Keratinocyte (primary cell): ENCODE data around the gene ALOX15B.

Experiments
- EZH2 ChIP-seq: IDR thresholded peaks from one replicate; pipeline ENCODE4 v1.6.1; 2012; ENCODE audit warnings: inconsistent platforms, mild to moderate bottlenecking, low read length, moderate library complexity
- TF ChIP-seq, protein P1 (sequence below), 3 experiments: IDR thresholded peaks in 1 of 3; conservative IDR thresholded peaks in 1 of 3; optimal IDR thresholded peaks in 1 of 3; 2 replicates in 2 of 3; 3 replicates in 1 of 3; pipeline versions ENCODE3 to v1.5.1; 2011; ENCODE audit warnings: low read length in 3 of 3, mild to moderate bottlenecking in 3 of 3, moderate library complexity in 2 of 3, control low read depth in 1 of 3, inconsistent platforms in 1 of 3; ENCODE audit not compliant: insufficient read depth in 2 of 3; ENCODE audit errors: extremely low read depth in 1 of 3

DNA sequence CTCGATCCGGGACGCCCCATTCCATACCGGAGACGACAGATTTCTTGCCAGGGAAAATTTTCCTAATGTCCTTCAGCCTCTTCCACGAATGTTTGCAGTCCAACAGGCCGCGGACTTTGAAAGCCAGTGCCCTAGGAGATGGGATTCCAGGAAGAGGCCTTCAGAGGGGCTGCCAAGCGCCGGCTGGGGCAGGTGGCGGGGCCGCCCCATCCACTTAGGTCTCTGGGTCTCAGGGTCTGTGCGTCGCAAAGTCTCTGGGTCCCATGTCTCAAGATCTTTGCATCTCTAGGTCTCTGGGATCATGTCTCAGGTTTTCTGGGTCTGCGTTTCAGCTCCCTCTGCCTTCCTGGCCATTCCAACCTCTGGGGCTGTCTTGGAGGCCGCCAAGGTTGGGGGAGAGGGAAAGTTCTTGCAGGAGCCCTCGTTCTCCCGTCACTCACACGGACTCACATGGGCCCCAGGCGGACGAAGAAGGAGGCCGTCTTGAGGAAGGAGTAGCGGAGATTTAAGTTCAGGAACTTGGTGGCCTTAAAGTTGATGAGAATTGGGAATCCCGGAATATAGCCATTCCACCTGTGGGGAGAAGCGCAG lies 41.4 kb downstream of the ALOX15B start:
- TF ChIP-seq, protein P1, sequence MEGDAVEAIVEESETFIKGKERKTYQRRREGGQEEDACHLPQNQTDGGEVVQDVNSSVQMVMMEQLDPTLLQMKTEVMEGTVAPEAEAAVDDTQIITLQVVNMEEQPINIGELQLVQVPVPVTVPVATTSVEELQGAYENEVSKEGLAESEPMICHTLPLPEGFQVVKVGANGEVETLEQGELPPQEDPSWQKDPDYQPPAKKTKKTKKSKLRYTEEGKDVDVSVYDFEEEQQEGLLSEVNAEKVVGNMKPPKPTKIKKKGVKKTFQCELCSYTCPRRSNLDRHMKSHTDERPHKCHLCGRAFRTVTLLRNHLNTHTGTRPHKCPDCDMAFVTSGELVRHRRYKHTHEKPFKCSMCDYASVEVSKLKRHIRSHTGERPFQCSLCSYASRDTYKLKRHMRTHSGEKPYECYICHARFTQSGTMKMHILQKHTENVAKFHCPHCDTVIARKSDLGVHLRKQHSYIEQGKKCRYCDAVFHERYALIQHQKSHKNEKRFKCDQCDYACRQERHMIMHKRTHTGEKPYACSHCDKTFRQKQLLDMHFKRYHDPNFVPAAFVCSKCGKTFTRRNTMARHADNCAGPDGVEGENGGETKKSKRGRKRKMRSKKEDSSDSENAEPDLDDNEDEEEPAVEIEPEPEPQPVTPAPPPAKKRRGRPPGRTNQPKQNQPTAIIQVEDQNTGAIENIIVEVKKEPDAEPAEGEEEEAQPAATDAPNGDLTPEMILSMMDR (optimal IDR thresholded peaks at IDR 0.05 in 1 of 3, IDR thresholded peaks at IDR 0.05 in 1 of 3, conservative IDR thresholded peaks at IDR 0.05 in 1 of 3; ENCODE audit: extremely low read depth in 1 of 3, insufficient read depth in 2 of 3, low read length in 3 of 3): no peak
- TF ChIP-seq EZH2: no peak
